ENCODE data around the gene PPEF2.
"Not testable (repeated sequence)": the region's sequence is repeated elsewhere in the genome, so short reads cannot be mapped to it uniquely, and the experiment has no call there.

Gene PPEF2

GRCh38 chr4:75902352-75902751 lies at the start of gene PPEF2:
PPEF2 (minus strand) TSS chr4:75902452; CDS start chr4:75896325, 6,127 bp downstream.
- no peak for DNase-seq

- DNase-seq: no peak
Measured at GRCh38 chr4:75950213-75950815, 48.1 kb upstream of the PPEF2 start.

- no peak for DNase-seq
Measured at GRCh38 chr4:75948822-75949444, 46.7 kb upstream of the PPEF2 start.

GRCh38 chr4:75940692-75941253 lies 38.5 kb upstream of the PPEF2 start, which contains the start of gene NAAA:
NAAA (minus strand) TSS chr4:75941013; CDS start chr4:75940949, 64 bp downstream.
- DNase-seq: peak; percentile 61

- peak; percentile 38 for DNase-seq
Measured at GRCh38 chr4:75939890-75940691, 37.8 kb upstream of the PPEF2 start.

- DNase-seq: no peak
Measured at GRCh38 chr4:75935628-75936027, 33.4 kb upstream of the PPEF2 start.

GRCh38 chr4:75930152-75930551 lies 27.9 kb upstream of the PPEF2 start:
- DNase-seq: no peak

- DNase-seq: not testable (repeated sequence)
Measured at GRCh38 chr4:75924916-75925315, 22.7 kb upstream of the PPEF2 start.

- DNase-seq: peak; percentile 46
Measured at GRCh38 chr4:75924309-75924827, 22.1 kb upstream of the PPEF2 start.

GRCh38 chr4:75922588-75922987 lies 20.3 kb upstream of the PPEF2 start:
- DNase-seq: no peak

GRCh38 chr4:75921910-75922309 lies 19.7 kb upstream of the PPEF2 start:
- DNase-seq: no peak

- no peak for DNase-seq
Measured at GRCh38 chr4:75920327-75920726, 18.1 kb upstream of the PPEF2 start.

GRCh38 chr4:75919920-75920319 lies 17.7 kb upstream of the PPEF2 start:
- peak; percentile 32 for DNase-seq

- no peak for DNase-seq
Measured at GRCh38 chr4:75916091-75916661, 13.9 kb upstream of the PPEF2 start.

GRCh38 chr4:75912968-75913367 lies 10.7 kb upstream of the PPEF2 start:
- no peak for DNase-seq

GRCh38 chr4:75910831-75911230 lies 8.6 kb upstream of the PPEF2 start:
- not testable (repeated sequence) for DNase-seq

- DNase-seq: no peak
Measured at GRCh38 chr4:75909405-75909804, 7.2 kb upstream of the PPEF2 start.

GRCh38 chr4:75908555-75908954 lies 6.3 kb upstream of the PPEF2 start:
- no peak for DNase-seq

GRCh38 chr4:75907966-75908365 lies 5.7 kb upstream of the PPEF2 start:
- DNase-seq: no peak

GRCh38 chr4:75904076-75904475 lies 1.8 kb upstream of the PPEF2 start:
- no peak for DNase-seq

- no peak for DNase-seq
Measured at GRCh38 chr4:75898536-75898935, 3.7 kb downstream of the PPEF2 start.

GRCh38 chr4:75895744-75896314 lies 6.4 kb downstream of the PPEF2 start:
- peak; percentile 30 for DNase-seq

- DNase-seq: no peak
Measured at GRCh38 chr4:75892508-75892907, 9.7 kb downstream of the PPEF2 start.

All from NCI-H2029 (cell line).